NCI-H510A treated with DMSO at 0.1 percent for 48 hours (cell line): ENCODE results near the gene RPS4Y1.

ENCODE experiments used
- DNase-seq: peaks from one replicate; lab custom pipeline; 2025; lab: John Stamatoyannopoulos, UW

Gene RPS4Y1

DNA sequence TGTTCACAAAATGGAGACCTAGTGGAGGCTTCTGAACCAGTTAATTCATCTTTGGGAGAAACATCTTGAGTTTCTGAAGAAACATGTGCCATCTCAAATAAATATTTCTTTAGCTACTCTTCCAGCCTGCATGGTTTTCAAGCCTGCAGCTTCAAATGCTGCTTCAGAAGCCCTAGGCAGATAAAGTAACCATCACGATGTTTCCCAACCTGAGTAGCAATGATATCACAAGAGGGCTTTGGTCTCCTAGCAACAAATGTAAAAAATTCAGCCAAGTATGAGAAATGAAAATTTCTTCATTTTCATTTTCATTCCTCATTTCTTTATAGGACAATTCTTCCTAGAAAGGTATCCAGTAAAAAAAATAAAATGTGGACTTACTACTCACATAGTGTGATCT lies 42.2 kb downstream of the RPS4Y1 start:
- no peak for DNase-seq

DNA sequence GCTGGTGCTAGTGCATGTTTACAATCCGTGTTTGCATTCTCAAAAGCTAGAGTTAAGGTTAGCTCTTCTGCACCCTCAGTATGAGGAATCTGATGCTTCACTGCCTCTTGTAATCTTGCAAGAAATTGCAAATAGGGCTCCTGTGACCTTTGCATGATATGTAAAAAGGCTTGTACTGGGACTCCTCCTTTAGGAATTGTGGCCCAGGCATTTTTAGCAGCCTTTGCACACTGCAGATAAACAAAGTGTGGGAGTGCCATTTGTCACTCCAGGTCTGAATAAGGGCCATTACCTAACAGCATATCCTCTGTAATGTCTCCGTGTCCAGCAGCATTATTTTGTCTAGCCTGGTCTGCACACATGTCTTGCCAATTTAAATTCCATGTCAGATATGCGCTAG lies 44.5 kb downstream of the RPS4Y1 start:
- no peak for DNase-seq

DNA sequence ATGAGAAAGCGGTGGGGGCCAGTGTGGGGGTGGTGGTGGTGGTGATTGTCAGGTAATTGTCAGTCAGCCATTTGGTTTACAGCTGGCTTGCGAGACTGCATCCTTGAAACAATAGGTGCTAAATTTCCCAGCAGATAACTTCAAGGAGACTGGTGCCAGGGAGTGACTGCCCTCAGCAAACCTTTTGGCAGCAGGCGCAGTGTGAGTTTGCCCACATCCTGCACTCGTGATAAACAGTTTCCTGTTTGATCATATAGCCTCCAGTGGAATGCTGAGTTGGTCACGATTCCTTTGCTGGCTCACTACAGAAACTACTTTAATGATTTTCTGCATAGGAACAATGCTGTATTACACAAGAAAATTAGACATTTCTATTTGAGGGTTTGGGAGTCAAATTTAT lies 46.0 kb downstream of the RPS4Y1 start:
- no peak for DNase-seq

DNA sequence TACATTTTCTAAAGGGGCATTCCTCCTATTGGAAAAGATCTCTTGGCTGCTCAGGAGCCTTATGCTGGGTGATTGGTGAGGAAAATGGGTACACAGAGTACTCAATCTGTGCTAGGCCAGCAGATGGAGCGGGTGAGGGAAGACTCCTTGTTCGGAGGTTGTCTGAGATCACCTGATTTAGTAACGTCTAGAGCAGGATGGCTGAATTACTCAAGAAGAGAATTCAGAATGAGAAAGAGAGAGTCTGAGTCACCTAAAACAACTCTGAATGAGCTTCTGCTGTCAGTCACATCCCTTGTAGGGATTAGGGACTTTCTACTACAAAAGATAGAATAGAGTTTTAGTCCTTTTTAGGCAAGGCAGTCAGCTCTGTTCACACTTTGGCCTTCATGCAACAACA lies 46.6 kb downstream of the RPS4Y1 start:
- no peak for DNase-seq

DNA sequence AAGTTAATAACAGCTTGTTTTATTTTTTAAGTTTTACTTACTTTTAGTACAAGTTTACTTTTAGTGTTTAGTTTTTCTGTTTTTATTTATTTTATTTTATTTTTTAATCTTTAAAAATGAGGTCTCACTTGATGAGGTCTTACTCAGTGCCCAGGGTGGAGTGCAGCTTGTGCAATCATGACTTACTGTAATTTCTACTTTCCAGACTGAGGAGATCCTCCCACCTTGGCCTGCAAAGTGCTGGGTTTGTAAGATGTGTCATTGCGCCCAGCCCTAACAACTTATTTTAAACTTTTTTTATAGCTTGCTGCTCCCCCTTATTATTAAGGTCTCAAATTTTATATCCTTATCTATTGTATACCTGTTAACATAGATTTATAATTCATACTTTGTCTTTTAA lies 52.1 kb downstream of the RPS4Y1 start:
- DNase-seq, result no peak

DNA sequence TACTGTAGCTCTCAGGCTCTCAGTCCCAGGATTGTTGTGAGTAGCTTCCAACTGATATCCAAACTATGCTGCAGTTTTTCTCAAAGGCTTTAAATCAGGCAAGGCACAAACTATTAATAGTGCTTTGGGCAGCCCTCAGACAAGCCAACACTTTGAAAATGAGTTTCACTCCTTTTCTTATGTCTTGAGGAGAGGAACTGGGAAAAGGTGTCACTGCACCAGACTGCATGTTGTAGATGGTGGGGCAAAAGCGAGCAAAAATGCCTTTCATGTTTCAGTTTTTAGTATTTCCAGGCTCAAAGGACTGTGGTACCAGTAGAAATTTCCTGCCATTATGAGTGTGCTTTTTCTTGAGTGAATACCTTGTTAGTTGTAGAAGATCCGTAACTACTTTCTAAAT lies 54.6 kb downstream of the RPS4Y1 start:
- DNase-seq, result no peak

DNA sequence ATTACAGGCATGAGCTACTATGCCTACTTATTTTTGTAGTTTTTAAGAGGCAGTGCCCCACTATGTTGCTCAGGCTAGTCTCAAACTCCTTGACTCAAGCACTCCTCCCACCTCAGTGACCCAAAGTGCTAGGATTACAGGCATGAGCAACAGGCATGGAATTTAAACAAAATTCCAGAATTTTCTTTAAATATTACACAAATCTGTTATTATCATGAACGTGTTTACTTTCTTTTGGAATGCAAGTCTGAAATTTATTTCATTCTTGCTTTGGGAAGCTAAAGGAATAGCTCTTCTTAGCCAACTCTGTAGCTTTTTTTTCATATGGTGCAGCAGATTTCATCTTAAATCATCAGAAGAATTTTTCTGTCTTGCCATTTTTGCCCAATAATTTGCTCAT lies 66.0 kb downstream of the RPS4Y1 start:
- no peak for DNase-seq

DNA sequence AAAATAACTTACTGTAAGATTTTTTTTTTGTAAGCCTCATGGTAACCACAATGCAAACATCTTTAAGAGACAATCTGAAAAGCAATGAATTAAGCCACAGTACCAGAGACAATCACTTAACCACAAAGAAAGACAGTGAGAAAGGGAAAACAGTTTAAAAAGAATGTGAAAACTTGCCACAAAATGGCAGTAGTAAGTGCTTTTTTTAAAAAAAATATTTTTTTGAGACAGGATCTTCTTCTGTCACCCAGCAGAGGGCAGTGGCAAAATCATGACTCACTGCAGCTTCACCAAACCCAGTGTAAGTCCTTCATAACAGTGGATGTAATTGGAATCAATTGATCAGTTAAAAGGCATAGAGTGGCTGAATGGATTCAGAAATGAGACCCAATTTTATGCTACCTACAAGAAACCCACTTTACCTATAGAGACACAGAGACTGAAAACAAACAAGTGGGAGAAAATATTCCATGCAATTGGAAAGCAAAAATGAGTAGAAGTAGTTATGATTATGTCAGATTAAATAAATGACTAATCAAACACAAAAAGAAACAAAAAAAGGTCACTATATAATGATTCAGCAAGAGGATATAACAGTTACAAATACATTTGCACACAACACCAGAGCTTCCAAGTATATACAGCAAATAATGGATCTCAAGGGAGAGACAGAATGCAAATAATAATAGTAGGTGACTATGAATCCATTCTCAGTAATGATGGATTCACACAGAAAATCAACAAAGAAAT lies 71.8 kb downstream of the RPS4Y1 start:
- no peak for DNase-seq
